ENCODE data around the gene TSHR. TPM values are rescaled to one million over a fixed set of nuclear protein-coding genes. Genes with fewer than 3 reads are reported as not detected.

Gene TSHR
- total RNA-seq, 1 experiment from 2014 or later: not detected

- H2BK20ac ChIP-seq (ENCODE audit: low read depth, low read length, poor library complexity, severe bottlenecking): no peak overlapping the region
- H3K4me1 ChIP-seq (ENCODE audit: insufficient read depth, low read length): no peaks in the 10 kb centered on the region
- H3K4me1 Mint-ChIP-seq: no peaks in the 10 kb centered on the region
- H3K9me3 ChIP-seq (ENCODE audit: control insufficient read depth, low read depth, low read length): no peaks in the 10 kb centered on the region
- H3K18ac ChIP-seq (ENCODE audit: insufficient read length, low read depth, low read length): no peak overlapping the region
- H3K4me3 Mint-ChIP-seq: no peak overlapping the region
- H3K79me1 ChIP-seq (ENCODE audit: insufficient read depth, low read depth, low read length, poor library complexity, severe bottlenecking): no peaks in the 10 kb centered on the region
- H3K36me3 Mint-ChIP-seq (ENCODE audit: insufficient read depth in 1 of 3, low read depth in 3 of 3): peaks cover 0 to 9% (median 3%) of the 10 kb centered on the region in 3 experiments; a peak in 4 of 7 replicates
- no peak overlapping the region for H2BK5ac ChIP-seq (ENCODE audit: insufficient read length, low read length)
- peaks cover 7 to 10% of the 10 kb centered on the region in 2 experiments; a peak in 4 of 5 replicates for H3K9me3 Mint-ChIP-seq
- no peak overlapping the region for H3K4me2 ChIP-seq (ENCODE audit: insufficient read depth, insufficient read length, low read length)
- no peaks in the 10 kb centered on the region for H4K20me1 ChIP-seq (ENCODE audit: control insufficient read depth, insufficient read depth, insufficient read length)
- H3K14ac ChIP-seq (ENCODE audit: insufficient read depth, low read length): no peak overlapping the region
- H2BK15ac ChIP-seq (ENCODE audit: low read depth, low read length): no peak overlapping the region
- H4K5ac ChIP-seq (ENCODE audit: insufficient read length, low read depth, low read length): no peak overlapping the region
- WGBS (ENCODE audit: extremely low coverage, insufficient read length, low lambda C conversion rate): no CpG with 5 or more reads among the region's 1 CpG
- no peaks in the 10 kb centered on the region for H3K27me3 ChIP-seq (ENCODE audit: insufficient read depth, low read length)
- no peaks in the 10 kb centered on the region for H3K23me2 ChIP-seq (ENCODE audit: insufficient read length, low read depth, low read length, poor library complexity, severe bottlenecking)
- no peak overlapping the region for H2AFZ ChIP-seq (ENCODE audit: low read length)
- no peaks in the 10 kb centered on the region for H3K79me2 ChIP-seq (ENCODE audit: insufficient read depth, low read length)
- no peak for TF ChIP-seq CTCF (conservative IDR thresholded peaks at IDR 0.05)
- H2AK5ac ChIP-seq (ENCODE audit: insufficient read length, low read length): no peak overlapping the region
- H3K9ac ChIP-seq (ENCODE audit: extremely low read depth, insufficient read length, low read length): no peak overlapping the region
- no peak overlapping the region for H2BK120ac ChIP-seq (ENCODE audit: low read depth, low read length, poor library complexity, severe bottlenecking)
- no peak overlapping the region for H3K4ac ChIP-seq (ENCODE audit: low read depth, low read length)
- H3T11ph ChIP-seq (ENCODE audit: low read length): no peak overlapping the region
- DNase-seq: no peak
- H3K27ac Mint-ChIP-seq: no peak overlapping the region
- H3K27ac ChIP-seq (ENCODE audit: insufficient read length, low read depth, low read length): no peak overlapping the region
- no peaks in the 10 kb centered on the region for H3K27me3 Mint-ChIP-seq (ENCODE audit: low read depth)
- no peak overlapping the region for H4K91ac ChIP-seq (ENCODE audit: insufficient read length, low read depth, low read length)
- H4K8ac ChIP-seq (replicated peaks; ENCODE audit: insufficient read length, low read depth, low read length): no peak overlapping the region
- H3K23ac ChIP-seq (ENCODE audit: insufficient read length, low read depth, low read length): no peak overlapping the region
- no peak overlapping the region for H2BK12ac ChIP-seq (ENCODE audit: insufficient read length, low read depth, low read length)
- H3K56ac ChIP-seq (ENCODE audit: insufficient read length, low read depth, low read length): no peak overlapping the region
Measured at GRCh38 chr14:81066672-81067071, 111.3 kb downstream of the TSHR start.

All from H9 (cell line).